MM.1S (cell line): ENCODE data around the gene GRAMD2A.

Experiments
- DNase-seq: peaks from one replicate; pipeline ENCODE4 v3.0.0-alpha.2; 2015
- H2AFZ ChIP-seq: fragments of 300-600 bp; sonication (generic); 2 replicates; pipeline ENCODE4 v1.6.0; 2016; ENCODE audit warnings: antibody characterized with exemption, low read length
- H3F3A ChIP-seq: fragments of 300-600 bp; sonication (generic); 2 replicates; pipeline ENCODE4 v1.6.1; 2016; ENCODE audit warnings: mild to moderate bottlenecking, antibody characterized with exemption, low read length, moderate library complexity, mixed read lengths; ENCODE audit not compliant: insufficient read depth
- H3K27ac ChIP-seq: fragments of 300-600 bp; sonication (generic); 2 replicates; pipeline ENCODE4 v1.5.1; 2016; ENCODE audit warnings: mild to moderate bottlenecking, low read length
- H3K27me3 ChIP-seq: fragments of 300-600 bp; sonication (generic); replicated peaks from 2 replicates; pipeline ENCODE4 v1.6.0; 2016; ENCODE audit warnings: low read length; ENCODE audit not compliant: insufficient read depth
- H3K36me3 ChIP-seq: fragments of 300-600 bp; sonication (generic); replicated peaks from 2 replicates; pipeline ENCODE4 v1.6.1; 2016; ENCODE audit warnings: mild to moderate bottlenecking, low read length, mixed read lengths; ENCODE audit not compliant: insufficient read depth
- H3K4me1 ChIP-seq: fragments of 300-600 bp; sonication (generic); 2 replicates; pipeline ENCODE4 v1.6.1; 2016; ENCODE audit warnings: low read length, mixed read lengths
- H3K4me2 ChIP-seq: fragments of 300-600 bp; sonication (generic); 2 replicates; pipeline ENCODE4 v1.6.0; 2016; ENCODE audit warnings: low read depth, low read length
- H3K4me3 ChIP-seq: fragments of 300-600 bp; sonication (generic); 2 replicates; pipeline ENCODE4 v1.5.1; 2016; ENCODE audit warnings: low read length, mixed read lengths
- H3K79me2 ChIP-seq: fragments of 300-600 bp; sonication (generic); 2 replicates; pipeline ENCODE4 v1.6.1; 2016; ENCODE audit warnings: mixed run types, low read length, mixed read lengths
- H3K9ac ChIP-seq: fragments of 300-600 bp; sonication (generic); 2 replicates; pipeline ENCODE4 v1.6.1; 2016; ENCODE audit warnings: low read length, mixed read lengths
- H3K9me2 ChIP-seq: fragments of 300-600 bp; sonication (generic); replicated peaks from 2 replicates; pipeline ENCODE4 v1.6.1; 2016; ENCODE audit warnings: mild to moderate bottlenecking, low read length, mixed read lengths; ENCODE audit not compliant: insufficient read depth
- H3K9me3 ChIP-seq: fragments of 300-600 bp; sonication (generic); replicated peaks from 2 replicates; pipeline ENCODE4 v1.6.1; 2016; ENCODE audit warnings: mild to moderate bottlenecking, low read length, mixed read lengths; ENCODE audit not compliant: insufficient read depth
- H4K20me1 ChIP-seq: fragments of 300-600 bp; sonication (generic); 2 replicates; pipeline ENCODE4 v1.6.1; 2016; ENCODE audit warnings: mild to moderate bottlenecking, low read length, moderate library complexity, mixed read lengths; ENCODE audit not compliant: insufficient read depth
- EZH2 ChIP-seq: fragments of 300-600 bp; sonication (generic); optimal IDR thresholded peaks from 2 replicates; pipeline ENCODE3; 2017; ENCODE audit warnings: low read depth, mild to moderate bottlenecking, antibody characterized with exemption, low read length, mixed read lengths
- EZH2phosphoT487 ChIP-seq: fragments of 300-600 bp; sonication (generic); IDR thresholded peaks from 2 replicates; pipeline ENCODE4 v1.6.1; 2018; ENCODE audit warnings: antibody characterized with exemption, low read length
- TF ChIP-seq, protein P1 (sequence below): fragments of 300-600 bp; sonication (generic); IDR thresholded peaks from 2 replicates; pipeline ENCODE4 v1.5.1; 2016; ENCODE audit warnings: antibody characterized with exemption, low read length, mixed read lengths

GRAMD2A gene

DNA sequence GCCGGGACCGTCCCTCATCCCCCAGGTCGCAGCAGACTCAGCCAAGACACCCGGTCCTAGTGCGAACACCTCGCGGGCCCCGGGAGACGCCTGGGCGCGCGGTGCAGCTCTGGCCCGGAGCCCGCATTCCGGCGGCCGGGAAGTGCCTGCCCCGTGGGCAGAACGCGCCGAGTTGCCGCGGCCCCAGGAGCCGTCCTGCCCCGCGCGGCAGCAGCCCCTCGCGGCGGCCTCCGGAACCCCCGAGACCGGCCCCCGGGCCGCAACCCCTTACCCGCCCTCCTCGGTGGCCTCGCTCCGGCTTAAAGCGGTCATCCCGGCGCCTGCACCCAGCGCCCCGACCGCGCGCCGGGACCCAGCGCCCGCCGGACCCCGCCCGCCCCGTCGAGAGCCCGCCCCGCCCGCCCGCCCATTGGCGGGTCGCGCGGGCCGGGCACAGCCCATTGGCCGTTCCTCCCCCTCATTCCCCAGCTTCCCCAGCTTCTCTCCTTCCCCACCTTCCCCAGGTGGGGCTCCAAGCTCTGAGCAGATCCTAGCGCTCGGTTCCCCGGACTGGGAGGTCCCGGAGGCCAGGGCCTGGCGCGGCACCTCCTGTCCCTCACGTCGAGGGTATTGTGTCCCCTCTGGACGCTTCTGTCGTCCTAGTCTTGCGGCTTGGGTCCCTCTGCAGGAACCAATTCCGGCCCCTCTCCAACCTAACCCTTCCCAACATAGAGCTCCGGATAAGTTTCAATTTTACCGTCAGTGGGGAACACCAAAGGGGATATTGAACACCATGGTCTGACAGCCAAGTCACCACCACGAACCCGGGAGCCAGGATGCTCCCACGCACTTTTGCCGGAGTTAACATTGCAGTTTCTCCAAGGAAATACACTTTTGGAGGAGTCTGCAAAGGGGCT, at the start of gene GRAMD2A:
GRAMD2A (minus strand) TSS at position 328 of the 896 bp plus-strand sequence.
- Histone ChIP-seq H3K36me3 (peaks cover 7% of the 10 kb centered on the region), H3K79me2 (no peaks in the 10 kb centered on the region), H3F3A (peaks cover 26% of the 10 kb centered on the region), H3K9me3 (no peaks in the 10 kb centered on the region), H3K27ac (no peak within 1 kb of the TSS), H2AFZ (peak within 1 kb of the TSS; percentile 43; the same call in 1 of the 2 replicates), H3K27me3 (0 out of 2 replicates have a peak, but pooled peaks cover 4% of the 10 kb centered on the region), H3K4me2 (peak within 1 kb of the TSS; percentile 46; the same call in 1 of the 2 replicates), H3K4me3 (peak within 1 kb of the TSS; percentile 28; the same call in 1 of the 2 replicates), H3K4me1 (peaks cover 20% of the 10 kb centered on the region), H3K9me2 (no peaks in the 10 kb centered on the region), H3K9ac (no peak within 1 kb of the TSS), H4K20me1 (peaks cover 7% of the 10 kb centered on the region; the same call in 1 of the 2 replicates)
- DNase-seq, result no peak
- no peak for TF ChIP-seq EZH2phosphoT487
- TF ChIP-seq, protein P1, sequence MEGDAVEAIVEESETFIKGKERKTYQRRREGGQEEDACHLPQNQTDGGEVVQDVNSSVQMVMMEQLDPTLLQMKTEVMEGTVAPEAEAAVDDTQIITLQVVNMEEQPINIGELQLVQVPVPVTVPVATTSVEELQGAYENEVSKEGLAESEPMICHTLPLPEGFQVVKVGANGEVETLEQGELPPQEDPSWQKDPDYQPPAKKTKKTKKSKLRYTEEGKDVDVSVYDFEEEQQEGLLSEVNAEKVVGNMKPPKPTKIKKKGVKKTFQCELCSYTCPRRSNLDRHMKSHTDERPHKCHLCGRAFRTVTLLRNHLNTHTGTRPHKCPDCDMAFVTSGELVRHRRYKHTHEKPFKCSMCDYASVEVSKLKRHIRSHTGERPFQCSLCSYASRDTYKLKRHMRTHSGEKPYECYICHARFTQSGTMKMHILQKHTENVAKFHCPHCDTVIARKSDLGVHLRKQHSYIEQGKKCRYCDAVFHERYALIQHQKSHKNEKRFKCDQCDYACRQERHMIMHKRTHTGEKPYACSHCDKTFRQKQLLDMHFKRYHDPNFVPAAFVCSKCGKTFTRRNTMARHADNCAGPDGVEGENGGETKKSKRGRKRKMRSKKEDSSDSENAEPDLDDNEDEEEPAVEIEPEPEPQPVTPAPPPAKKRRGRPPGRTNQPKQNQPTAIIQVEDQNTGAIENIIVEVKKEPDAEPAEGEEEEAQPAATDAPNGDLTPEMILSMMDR, result no peak
- TF ChIP-seq EZH2, result no peak

DNA sequence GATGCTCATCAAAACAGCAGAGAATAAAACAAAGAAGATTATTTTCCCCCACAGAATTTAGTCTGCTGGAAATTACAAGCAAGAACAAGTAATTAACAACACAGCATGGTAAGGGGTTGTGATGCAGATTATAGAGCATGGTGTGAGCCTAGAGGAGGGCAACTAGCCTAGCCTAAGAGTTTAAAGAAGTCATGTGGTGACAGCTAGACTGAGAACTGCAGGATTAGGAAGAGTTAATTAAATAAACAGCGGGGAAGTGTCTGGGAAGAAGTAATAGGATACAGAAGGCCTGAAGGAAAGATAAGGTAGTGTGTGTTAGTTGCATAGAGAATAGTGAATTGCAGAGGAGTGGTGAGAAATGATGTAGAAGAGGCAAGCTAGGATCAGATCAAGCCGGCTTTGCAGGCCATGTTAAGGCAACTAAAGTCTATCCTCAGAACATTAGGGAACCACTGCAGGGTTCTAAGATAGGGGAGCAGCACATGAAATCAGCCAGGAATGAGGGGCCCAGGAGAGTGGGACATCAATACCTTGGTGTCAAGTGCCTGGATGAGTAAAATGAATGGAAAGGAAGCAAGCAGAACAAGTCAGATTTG, 45.3 kb upstream of the GRAMD2A start:
- Histone ChIP-seq H3K36me3 (no peaks in the 10 kb centered on the region; the same call in 1 of the 2 replicates), H3K9ac (no peak overlapping the region), H3K9me3 (no peaks in the 10 kb centered on the region)

DNA sequence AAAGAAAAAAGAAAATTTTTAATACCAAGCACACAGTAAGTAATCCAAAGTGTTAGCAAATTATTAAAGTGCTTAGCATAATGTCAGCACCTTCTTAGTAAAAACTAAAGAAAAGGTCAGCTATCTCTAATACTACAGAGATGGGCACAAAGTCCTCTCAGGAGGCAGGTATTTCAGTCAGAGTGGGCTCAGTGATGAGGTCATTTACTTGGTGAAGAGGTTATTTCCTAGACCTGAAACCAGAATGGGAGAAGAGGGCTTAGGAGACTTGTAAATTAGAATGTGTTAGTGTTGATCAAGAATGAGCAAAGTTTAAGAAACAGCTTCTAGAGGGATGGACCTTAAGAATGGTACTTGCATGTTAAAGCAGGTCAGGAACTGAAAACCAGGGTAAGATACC, 42.1 kb upstream of the GRAMD2A start:
- Histone ChIP-seq H3K4me3 (no peak overlapping the region), H3K9me3 (no peaks in the 10 kb centered on the region), H3K4me2 (no peak overlapping the region), H3K27me3 (no peaks in the 10 kb centered on the region), H3K9me2 (no peaks in the 10 kb centered on the region), H3K79me2 (no peaks in the 10 kb centered on the region), H3K27ac (no peak overlapping the region), H3F3A (no peaks in the 10 kb centered on the region), H3K9ac (no peak overlapping the region), H3K36me3 (no peaks in the 10 kb centered on the region; the same call in 1 of the 2 replicates), H4K20me1 (no peaks in the 10 kb centered on the region), H2AFZ (no peak overlapping the region), H3K4me1 (peaks cover 13% of the 10 kb centered on the region; the same call in 1 of the 2 replicates)
- TF ChIP-seq EZH2 (no peak), EZH2phosphoT487 (no peak)
- TF ChIP-seq, protein P1, result no peak
- DNase-seq, result no peak

More for the DNA sequence above, 45.3 kb upstream of the GRAMD2A start:
- Histone ChIP-seq H3K9me2 (no peaks in the 10 kb centered on the region), H3K4me1 (0 out of 2 replicates have a peak, but pooled peaks cover 2% of the 10 kb centered on the region), H3K4me3 (no peak overlapping the region), H3K27me3 (no peaks in the 10 kb centered on the region), H3K79me2 (no peaks in the 10 kb centered on the region), H3F3A (no peaks in the 10 kb centered on the region), H3K4me2 (no peak overlapping the region), H3K27ac (no peak overlapping the region), H4K20me1 (no peaks in the 10 kb centered on the region), H2AFZ (no peak overlapping the region)
- TF ChIP-seq, protein P1, result no peak
- no peak for TF ChIP-seq EZH2
- TF ChIP-seq EZH2phosphoT487, result no peak
- no peak for DNase-seq
